Stimulated activated naive B cell treated with anti-CD40 and anti-IgM and Interleukin-4, amounts not matched to agents 10 μg/mL and 1 μg/mL and 100 μg/mL, for 72 hours (primary cell): ENCODE data around the gene CRYBB1.

Experiments used
- ATAC-seq, 2 donors: fragments of 150-1000 bp; cut with Tn5 transposase; replicated peaks; 2 replicates each; pipeline ENCODE4 v1.10.0; 2021; ENCODE audit warnings: moderate library complexity in 1 of 2
- DNase-seq: peaks from one replicate; pipeline ENCODE4 v3.0.0; 2021
- H3K27ac Mint-ChIP-seq: one replicate; pipeline ENCODE4 v1.8.0; 2022; ENCODE audit warnings: mild to moderate bottlenecking, mixed read lengths
- H3K27me3 Mint-ChIP-seq, 2 donors: one replicate each; pipeline ENCODE4 v1.8.0; 2022; ENCODE audit warnings: mixed read lengths in 2 of 2
- H3K36me3 Mint-ChIP-seq, 2 donors: one replicate each; pipeline ENCODE4 v1.8.0; 2022; ENCODE audit warnings: mixed read lengths in 2 of 2, mild to moderate bottlenecking in 1 of 2
- H3K4me1 Mint-ChIP-seq, 2 donors: one replicate each; pipeline ENCODE4 v1.8.0; 2022; ENCODE audit warnings: mixed read lengths in 2 of 2, mild to moderate bottlenecking in 1 of 2
- H3K4me3 Mint-ChIP-seq, 2 donors: one replicate each; pipeline ENCODE4 v1.8.0; 2022; ENCODE audit warnings: mild to moderate bottlenecking in 2 of 2, mixed read lengths in 2 of 2, moderate library complexity in 1 of 2
- H3K9me3 Mint-ChIP-seq, 2 donors: one replicate each; pipeline ENCODE4 v1.8.0; 2022; ENCODE audit warnings: mixed read lengths in 2 of 2, mild to moderate bottlenecking in 1 of 2

CRYBB1 gene

DNA sequence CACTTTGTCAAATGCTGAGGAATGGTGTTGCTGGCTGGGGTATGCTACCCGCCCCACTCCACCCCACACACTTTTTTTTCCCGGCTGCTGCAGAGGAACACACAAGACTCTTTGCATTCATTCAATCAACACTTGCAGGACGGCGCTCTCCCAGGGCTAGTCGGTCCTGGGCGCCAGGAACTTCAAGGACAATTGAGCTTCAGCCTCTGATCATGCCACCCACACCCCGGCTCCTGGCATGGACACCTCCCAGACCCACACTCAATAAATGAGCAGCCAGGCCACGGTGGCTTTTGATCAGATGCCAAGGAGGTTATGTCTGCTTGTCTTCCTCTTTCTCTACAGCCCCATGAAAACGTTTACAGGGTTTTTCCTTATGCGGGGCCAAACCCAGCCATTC lies 47.7 kb downstream of the CRYBB1 start:
- ATAC-seq = no peak
- peaks cover 2 to 23% of the 10 kb centered on the region in 2 donors for H3K36me3 Mint-ChIP-seq
- no peak overlapping the region for H3K27ac Mint-ChIP-seq
- H3K27me3 Mint-ChIP-seq = no peaks in the 10 kb centered on the region
- DNase-seq = no peak
- H3K4me1 Mint-ChIP-seq = peaks cover 36 to 53% of the 10 kb centered on the region in 2 donors
- no peaks in the 10 kb centered on the region for H3K9me3 Mint-ChIP-seq
- no peak overlapping the region for H3K4me3 Mint-ChIP-seq

DNA sequence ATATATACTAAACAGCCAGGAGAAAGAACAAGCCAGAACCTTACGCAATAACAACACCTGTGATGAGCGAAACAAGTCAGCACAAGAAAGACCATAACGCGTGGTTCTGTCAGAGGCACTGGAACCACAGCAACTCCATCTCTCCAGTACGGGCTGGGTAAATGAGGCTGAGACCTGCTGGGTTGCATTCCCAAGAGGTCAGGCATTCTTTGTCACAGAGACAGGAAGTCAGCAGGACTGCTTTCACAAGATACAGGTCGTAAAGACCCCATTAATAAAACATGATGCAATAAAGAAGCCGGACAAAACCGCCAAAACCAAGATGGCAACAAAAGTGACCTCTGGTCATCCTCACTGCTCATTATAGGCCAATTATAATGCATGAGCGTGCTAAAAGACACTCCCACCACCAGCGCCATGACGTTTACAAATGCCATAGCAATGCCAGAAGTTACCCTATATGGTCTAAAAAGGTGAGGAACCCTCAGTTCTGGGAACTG lies 49.6 kb downstream of the CRYBB1 start:
- Mint-ChIP-seq H3K27me3 (no peaks in the 10 kb centered on the region), H3K4me3 (no peak overlapping the region), H3K27ac (no peak overlapping the region), H3K36me3 (peaks cover 5 to 19% of the 10 kb centered on the region in 2 donors), H3K4me1 (peaks cover 33 to 47% of the 10 kb centered on the region in 2 donors), H3K9me3 (no peaks in the 10 kb centered on the region)
- ATAC-seq (no peak), DNase-seq (no peak)

DNA sequence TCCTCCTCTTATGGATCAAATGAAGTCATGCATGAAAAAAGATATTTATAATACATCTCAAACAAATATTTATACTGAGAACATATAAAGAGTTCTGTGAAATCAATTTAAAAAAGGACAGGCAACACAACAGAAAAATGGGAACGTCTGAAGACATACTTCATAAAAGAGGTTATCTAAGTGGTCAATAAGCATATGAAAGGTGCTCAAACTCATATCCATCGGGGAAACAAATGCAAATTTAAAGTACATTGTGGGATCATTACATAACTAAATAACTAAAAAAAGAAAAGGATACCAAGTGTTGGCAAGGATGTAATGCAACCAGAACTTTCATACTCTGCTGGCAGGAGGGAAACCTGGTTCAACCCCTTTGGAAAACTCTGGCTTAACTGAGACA lies 50.2 kb downstream of the CRYBB1 start:
- Mint-ChIP-seq H3K9me3 (no peaks in the 10 kb centered on the region), H3K4me3 (no peak overlapping the region), H3K27me3 (no peaks in the 10 kb centered on the region), H3K27ac (no peak overlapping the region), H3K36me3 (peaks cover 5 to 15% of the 10 kb centered on the region in 2 donors), H3K4me1 (peaks cover 27 to 40% of the 10 kb centered on the region in 2 donors)
- DNase-seq = no peak
- ATAC-seq = no peak

DNA sequence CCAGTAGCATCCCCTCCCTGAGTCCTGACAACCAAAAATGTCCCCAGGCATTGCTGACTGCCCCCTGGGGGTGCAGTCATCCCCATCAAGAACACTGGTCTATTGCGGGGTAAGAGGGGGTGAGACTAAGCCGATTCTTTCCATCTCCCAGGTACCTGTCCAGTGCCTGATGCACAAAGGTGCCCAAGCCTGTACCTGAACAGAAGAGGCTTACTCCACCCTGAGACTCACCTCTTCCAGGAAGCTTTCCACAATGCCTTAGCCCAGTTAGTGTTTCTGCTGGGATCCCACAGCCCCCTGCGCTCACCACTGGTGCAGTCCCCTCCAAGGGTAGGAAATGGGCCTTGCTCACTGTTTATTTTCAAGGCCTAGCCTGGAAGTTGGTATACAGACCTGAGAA lies 50.8 kb downstream of the CRYBB1 start:
- H3K9me3 Mint-ChIP-seq = no peaks in the 10 kb centered on the region
- peaks cover 5 to 15% of the 10 kb centered on the region in 2 donors for H3K36me3 Mint-ChIP-seq
- H3K27ac Mint-ChIP-seq = peak overlapping the region; percentile 77
- H3K4me1 Mint-ChIP-seq = peaks cover 25 to 37% of the 10 kb centered on the region in 2 donors
- ATAC-seq (no peak), DNase-seq (no peak)
- H3K4me3 Mint-ChIP-seq = no peak overlapping the region
- H3K27me3 Mint-ChIP-seq = no peaks in the 10 kb centered on the region

DNA sequence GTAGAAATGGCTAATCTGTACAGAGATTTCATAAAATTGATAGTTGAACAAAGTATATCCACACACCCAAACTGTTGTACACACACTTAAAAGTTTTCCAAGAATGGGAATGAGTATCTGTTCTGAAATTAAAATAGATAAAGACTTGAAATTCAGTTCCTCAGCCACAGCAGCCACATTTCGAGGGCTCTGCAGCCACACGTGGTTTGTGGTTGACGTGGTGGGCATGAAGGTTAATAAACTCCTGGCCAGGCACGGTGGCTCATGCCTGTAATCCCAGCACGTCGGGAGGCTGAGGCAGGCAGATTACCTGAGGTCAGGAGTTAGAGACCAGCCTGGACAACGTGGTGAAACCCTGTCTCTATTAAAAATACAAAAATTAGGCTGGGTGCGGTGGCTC lies 51.9 kb downstream of the CRYBB1 start:
- H3K4me3 Mint-ChIP-seq = no peak overlapping the region
- no peaks in the 10 kb centered on the region for H3K27me3 Mint-ChIP-seq
- H3K27ac Mint-ChIP-seq = no peak overlapping the region
- DNase-seq (no peak), ATAC-seq (no peak)
- peaks cover 17 to 29% of the 10 kb centered on the region in 2 donors for H3K4me1 Mint-ChIP-seq
- H3K9me3 Mint-ChIP-seq = no peaks in the 10 kb centered on the region
- peaks cover 5 to 11% of the 10 kb centered on the region in 2 donors for H3K36me3 Mint-ChIP-seq

DNA sequence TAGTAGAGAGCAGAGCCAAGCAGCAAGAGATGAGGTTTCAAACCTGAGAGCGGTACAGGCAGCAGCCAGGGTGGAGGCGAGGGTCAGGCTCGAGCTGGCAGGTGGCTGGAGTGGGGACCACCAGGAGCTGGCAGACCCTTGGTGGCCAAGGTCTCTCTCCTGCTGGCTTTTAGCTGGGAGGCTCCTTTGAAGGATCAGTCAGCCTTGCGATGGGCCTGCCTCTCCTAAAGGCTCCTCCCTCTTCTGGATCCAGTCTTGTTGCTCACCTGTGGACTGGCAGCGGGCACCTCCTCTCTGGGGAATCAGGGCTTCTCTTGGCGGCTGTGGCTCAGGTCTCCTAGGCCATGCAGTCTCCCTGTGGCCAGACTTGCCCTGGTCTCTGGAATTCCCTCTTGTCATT lies 52.6 kb downstream of the CRYBB1 start:
- no peak for ATAC-seq

DNA sequence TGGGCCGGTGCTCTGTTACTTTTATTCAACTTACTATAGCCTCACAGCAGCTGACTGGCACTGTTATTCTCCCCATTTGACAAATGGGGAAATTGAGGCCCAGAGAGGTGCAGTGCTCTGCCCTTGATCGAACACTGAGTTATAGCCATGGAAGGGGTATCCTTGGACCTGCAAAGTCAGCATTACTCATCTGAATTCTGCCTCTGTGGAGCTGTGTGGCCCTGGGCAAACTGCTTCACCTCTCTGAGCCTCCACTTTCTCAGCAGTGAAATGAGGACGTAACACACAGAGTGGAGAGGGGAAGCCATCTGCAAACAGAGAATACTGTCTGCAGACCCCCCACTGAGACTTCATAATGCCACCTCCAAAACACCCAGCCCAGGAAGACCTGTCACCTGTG lies 53.2 kb downstream of the CRYBB1 start:
- H3K4me1 Mint-ChIP-seq = peaks cover 10 to 22% of the 10 kb centered on the region in 2 donors
- H3K27me3 Mint-ChIP-seq = no peaks in the 10 kb centered on the region
- peaks cover 5 to 12% of the 10 kb centered on the region in 2 donors for H3K36me3 Mint-ChIP-seq
- no peak overlapping the region for H3K27ac Mint-ChIP-seq
- DNase-seq = no peak
- H3K9me3 Mint-ChIP-seq = no peaks in the 10 kb centered on the region
- no peak for ATAC-seq
- no peak overlapping the region for H3K4me3 Mint-ChIP-seq

More for the DNA sequence above, 52.6 kb downstream of the CRYBB1 start:
- Mint-ChIP-seq H3K4me3 (no peak overlapping the region), H3K36me3 (peaks cover 5 to 11% of the 10 kb centered on the region in 2 donors), H3K27me3 (no peaks in the 10 kb centered on the region), H3K9me3 (no peaks in the 10 kb centered on the region), H3K27ac (no peak overlapping the region), H3K4me1 (peaks cover 12 to 25% of the 10 kb centered on the region in 2 donors)
- no peak for DNase-seq

DNA sequence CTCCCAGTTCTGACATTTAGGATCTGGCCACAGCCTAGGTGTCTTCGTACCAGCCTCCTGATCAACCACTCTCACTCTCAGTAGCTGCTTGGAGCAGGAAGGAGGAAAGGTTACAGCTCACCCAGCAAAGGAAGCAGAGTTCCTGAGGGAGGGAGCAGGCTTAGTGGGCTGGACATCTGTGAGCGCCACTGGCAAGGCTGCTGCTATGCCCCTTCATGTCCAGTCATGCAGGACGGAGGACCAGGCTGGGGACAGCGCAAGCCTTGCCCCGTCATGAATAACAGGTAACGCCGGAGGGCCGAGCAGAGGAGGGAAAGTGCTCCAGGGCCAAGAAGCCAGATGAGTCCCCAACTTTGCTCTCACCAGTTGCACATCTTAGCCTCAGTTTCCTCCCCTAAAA lies 53.6 kb downstream of the CRYBB1 start:
- Mint-ChIP-seq H3K27me3 (no peaks in the 10 kb centered on the region), H3K4me1 (peaks cover 10 to 21% of the 10 kb centered on the region in 2 donors), H3K36me3 (peaks cover 5 to 10% of the 10 kb centered on the region in 2 donors), H3K27ac (no peak overlapping the region), H3K9me3 (no peaks in the 10 kb centered on the region), H3K4me3 (no peak overlapping the region)
- ATAC-seq (no peak), DNase-seq (no peak)

DNA sequence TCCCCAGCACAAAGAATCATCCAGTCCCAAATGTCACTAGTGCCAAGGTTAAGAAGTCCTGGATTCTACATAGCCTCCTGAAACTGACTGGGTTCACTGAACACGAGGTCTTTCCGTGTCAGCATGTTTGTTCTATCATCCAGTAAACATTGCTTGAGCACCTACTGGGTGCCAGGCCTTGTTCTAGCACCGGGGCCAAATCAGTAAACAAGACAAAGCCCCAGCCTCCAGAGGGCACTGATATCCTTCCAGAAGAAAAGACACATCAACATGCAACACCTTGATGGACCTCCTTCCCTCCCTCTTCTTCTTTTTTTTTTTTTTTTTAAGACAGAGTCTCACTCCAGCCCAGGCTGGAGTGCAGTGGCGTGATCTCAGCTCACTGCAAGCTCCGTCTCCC lies 54.8 kb downstream of the CRYBB1 start:
- no peak for DNase-seq
- H3K36me3 Mint-ChIP-seq = peaks cover 5 to 7% of the 10 kb centered on the region in 2 donors
- no peak for ATAC-seq
- no peaks in the 10 kb centered on the region for H3K27me3 Mint-ChIP-seq
- H3K27ac Mint-ChIP-seq = peak overlapping the region; percentile 34
- no peaks in the 10 kb centered on the region for H3K9me3 Mint-ChIP-seq
- H3K4me3 Mint-ChIP-seq = no peak overlapping the region
- peaks cover 12 to 21% of the 10 kb centered on the region in 2 donors for H3K4me1 Mint-ChIP-seq

DNA sequence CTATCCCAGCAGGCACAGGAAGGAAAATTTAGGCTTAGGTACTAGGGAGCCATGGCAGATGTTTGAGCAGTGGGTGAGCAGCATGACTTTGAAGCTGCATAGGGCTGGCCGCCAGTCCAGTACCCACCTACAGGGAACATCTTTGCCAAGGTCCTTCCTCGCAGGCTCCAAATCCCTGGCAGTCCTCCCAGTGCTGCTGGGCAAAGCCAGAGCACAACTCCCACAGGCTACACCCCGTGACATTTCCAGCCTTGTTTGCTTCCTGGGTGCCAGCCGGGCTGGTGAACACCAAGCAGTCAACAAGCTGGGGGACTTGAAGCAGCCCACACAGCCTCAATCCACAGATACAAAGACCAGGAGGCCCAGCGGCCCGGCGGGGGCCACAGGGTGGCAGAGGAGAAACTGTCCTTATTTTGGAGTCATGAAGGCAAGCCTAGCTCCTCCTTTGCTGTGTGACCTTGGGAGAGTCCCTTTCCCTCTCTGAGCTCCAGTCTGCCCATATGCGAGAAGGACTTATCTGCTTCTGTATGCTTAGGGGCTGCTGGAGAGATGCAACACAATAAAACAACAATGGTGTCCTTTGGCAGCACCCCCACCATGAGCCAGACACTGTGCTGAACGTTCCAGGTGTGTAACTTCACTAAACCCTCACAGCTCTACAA lies 55.9 kb downstream of the CRYBB1 start:
- ATAC-seq (no peak), DNase-seq (no peak)
- no peaks in the 10 kb centered on the region for H3K27me3 Mint-ChIP-seq
- H3K4me1 Mint-ChIP-seq = peaks cover 12 to 20% of the 10 kb centered on the region in 2 donors
- no peak overlapping the region for H3K27ac Mint-ChIP-seq
- H3K9me3 Mint-ChIP-seq = no peaks in the 10 kb centered on the region
- H3K36me3 Mint-ChIP-seq = peaks cover 5 to 13% of the 10 kb centered on the region in 2 donors
- no peak overlapping the region for H3K4me3 Mint-ChIP-seq

DNA sequence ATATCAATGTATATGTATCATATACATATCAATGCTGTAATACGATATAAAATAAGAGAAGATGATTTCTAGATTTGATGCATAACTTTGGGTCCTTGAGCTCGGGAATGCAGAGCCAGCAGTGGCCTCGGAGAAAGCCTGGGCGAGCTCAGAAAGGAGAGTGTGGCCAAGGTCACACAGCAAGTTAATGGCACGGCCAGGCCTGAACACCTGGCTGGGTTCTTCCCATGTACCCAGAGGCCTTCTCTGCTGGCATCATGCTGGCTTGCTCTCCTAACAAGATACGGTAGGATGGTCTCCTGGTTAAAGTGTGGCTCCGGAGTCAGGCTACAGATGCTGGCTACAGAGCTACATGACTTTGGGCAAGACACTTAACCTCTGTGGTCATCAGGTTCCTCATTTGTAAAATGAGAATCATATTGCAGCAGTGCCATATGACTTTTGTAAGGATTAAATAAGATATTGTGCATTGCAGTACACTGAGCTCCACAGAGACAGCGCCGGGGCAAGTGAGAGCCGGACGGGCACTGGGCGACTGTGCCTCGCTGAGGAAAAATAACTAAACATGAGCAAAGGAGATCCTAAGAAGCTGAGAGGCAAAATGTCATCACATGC lies 57.8 kb downstream of the CRYBB1 start:
- ATAC-seq (no peak), DNase-seq (no peak)
- peaks cover 6 to 11% of the 10 kb centered on the region in 2 donors for H3K4me1 Mint-ChIP-seq
- no peak overlapping the region for H3K27ac Mint-ChIP-seq
- H3K9me3 Mint-ChIP-seq = no peaks in the 10 kb centered on the region
- H3K36me3 Mint-ChIP-seq = peaks cover 2 to 10% of the 10 kb centered on the region in 2 donors
- H3K27me3 Mint-ChIP-seq = no peaks in the 10 kb centered on the region
- H3K4me3 Mint-ChIP-seq = no peak overlapping the region

DNA sequence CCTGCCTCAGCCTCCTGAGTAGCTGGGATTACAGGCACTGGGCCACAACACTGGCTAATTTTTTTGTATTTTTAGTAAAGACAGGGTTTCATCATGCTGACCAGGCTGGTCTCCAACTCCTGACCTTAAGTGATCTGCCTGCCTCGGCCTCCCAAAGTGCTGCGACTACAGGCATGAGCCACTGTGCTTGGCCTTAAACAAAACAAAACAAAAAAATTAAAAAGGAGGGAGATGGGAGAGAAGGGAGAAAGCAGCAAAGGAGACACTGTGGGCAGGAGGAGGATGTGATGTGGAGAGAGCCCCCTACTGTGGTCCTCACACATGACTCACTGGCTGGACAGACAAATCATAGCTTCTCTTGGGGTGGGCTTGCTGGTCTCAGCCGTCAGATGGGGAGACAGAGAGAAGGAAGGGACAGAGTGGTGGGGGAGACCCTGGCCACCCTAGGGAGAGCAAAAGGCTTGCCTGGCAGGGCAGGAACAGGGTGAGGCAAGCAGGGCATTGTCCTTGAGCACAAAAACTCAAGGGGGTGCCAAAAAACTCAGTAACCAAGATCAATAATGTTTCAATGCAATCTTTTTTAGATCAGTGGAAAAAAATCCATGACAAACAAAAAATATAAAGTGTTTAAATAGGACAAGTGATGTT lies 59.5 kb downstream of the CRYBB1 start:
- no peak overlapping the region for H3K4me3 Mint-ChIP-seq
- peaks cover 5 to 15% of the 10 kb centered on the region in 2 donors for H3K4me1 Mint-ChIP-seq
- ATAC-seq (no peak), DNase-seq (no peak)
- H3K9me3 Mint-ChIP-seq = no peaks in the 10 kb centered on the region
- no peaks in the 10 kb centered on the region for H3K27me3 Mint-ChIP-seq
- H3K36me3 Mint-ChIP-seq = peaks cover 0 to 10% of the 10 kb centered on the region in 2 donors
- no peak overlapping the region for H3K27ac Mint-ChIP-seq

DNA sequence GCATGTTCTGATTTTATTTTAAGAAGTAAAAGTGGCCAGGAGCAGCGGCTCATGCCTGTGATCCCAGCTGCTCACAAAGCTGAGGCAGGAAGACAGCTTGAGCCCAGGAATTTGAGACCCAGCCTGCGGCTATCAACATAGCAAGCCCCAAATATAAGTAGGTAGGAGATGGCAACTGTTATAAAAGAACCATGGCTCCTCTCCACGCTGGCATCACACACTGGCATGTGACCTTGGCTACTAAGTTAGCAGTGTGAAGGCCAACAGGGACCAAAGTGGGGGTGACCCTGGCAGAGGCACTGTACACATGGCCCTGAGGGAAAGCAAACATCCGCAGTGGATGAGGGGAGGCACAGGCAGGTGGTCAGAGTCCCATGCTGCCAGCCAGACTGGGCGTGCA lies 60.9 kb downstream of the CRYBB1 start:
- Mint-ChIP-seq H3K27me3 (no peaks in the 10 kb centered on the region), H3K27ac (no peak overlapping the region), H3K4me1 (peaks cover 6 to 21% of the 10 kb centered on the region in 2 donors), H3K36me3 (peaks cover 0 to 10% of the 10 kb centered on the region in 2 donors), H3K4me3 (no peak overlapping the region), H3K9me3 (no peaks in the 10 kb centered on the region)
- DNase-seq (no peak), ATAC-seq (no peak)

DNA sequence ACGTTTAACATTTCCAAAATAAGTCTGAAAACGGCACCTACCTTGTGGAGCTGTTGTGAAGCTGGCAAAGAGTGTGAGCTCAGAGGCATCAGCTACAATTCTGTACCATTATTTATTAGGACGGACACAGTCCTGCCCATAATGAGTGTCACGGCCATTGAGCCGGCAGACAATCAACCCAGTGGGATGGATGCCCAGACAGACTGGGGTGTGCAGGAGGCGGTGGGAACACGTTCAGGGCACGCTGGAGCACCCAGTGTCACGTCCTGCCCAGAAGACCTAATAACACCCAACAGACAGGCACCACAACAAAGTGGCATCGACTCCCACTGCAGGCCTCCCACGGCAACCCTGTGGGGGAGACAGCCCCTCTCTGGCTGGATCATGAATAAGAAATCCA lies 62.3 kb downstream of the CRYBB1 start:
- H3K27ac Mint-ChIP-seq = no peak overlapping the region
- no peak overlapping the region for H3K4me3 Mint-ChIP-seq
- no peaks in the 10 kb centered on the region for H3K9me3 Mint-ChIP-seq
- peaks cover 0 to 10% of the 10 kb centered on the region in 2 donors for H3K36me3 Mint-ChIP-seq
- ATAC-seq = no peak
- DNase-seq = no peak
- H3K27me3 Mint-ChIP-seq = no peaks in the 10 kb centered on the region
- H3K4me1 Mint-ChIP-seq = peaks cover 6 to 27% of the 10 kb centered on the region in 2 donors

DNA sequence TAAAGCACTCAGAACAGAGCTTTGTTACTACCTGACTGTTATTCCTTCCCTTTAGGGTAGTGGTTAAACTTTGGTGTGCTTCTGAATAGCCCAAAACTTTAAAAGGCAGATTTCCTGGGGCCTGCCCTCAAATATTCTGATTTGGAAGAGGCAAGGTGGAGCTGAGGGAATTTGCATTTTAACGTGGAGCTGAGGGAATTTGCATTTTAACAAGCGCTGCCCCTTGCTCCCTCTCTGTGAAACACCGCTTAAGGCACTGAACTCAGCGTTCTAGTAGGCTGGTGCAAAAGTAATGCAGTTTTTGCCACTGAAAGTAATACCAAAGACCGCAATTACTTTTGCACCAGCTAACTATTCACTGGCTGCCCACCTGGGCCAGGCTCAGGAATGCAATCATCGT lies 62.9 kb downstream of the CRYBB1 start:
- no peaks in the 10 kb centered on the region for H3K27me3 Mint-ChIP-seq

More for the DNA sequence above, 62.9 kb downstream of the CRYBB1 start:
- no peaks in the 10 kb centered on the region for H3K9me3 Mint-ChIP-seq
- no peak for DNase-seq
- no peak overlapping the region for H3K27ac Mint-ChIP-seq
- no peak overlapping the region for H3K4me3 Mint-ChIP-seq
- no peak for ATAC-seq
- peaks cover 0 to 11% of the 10 kb centered on the region in 2 donors for H3K36me3 Mint-ChIP-seq
- peaks cover 6 to 27% of the 10 kb centered on the region in 2 donors for H3K4me1 Mint-ChIP-seq
